ENCODE measurements around the gene NR4A1. TPM values are rescaled to one million over a fixed set of nuclear protein-coding genes. Genes with fewer than 3 reads are reported as not detected.

Gene NR4A1
- total RNA-seq, 4 donors from 2014 or later, result 31.7 to 297 (median 135) TPM

DNA sequence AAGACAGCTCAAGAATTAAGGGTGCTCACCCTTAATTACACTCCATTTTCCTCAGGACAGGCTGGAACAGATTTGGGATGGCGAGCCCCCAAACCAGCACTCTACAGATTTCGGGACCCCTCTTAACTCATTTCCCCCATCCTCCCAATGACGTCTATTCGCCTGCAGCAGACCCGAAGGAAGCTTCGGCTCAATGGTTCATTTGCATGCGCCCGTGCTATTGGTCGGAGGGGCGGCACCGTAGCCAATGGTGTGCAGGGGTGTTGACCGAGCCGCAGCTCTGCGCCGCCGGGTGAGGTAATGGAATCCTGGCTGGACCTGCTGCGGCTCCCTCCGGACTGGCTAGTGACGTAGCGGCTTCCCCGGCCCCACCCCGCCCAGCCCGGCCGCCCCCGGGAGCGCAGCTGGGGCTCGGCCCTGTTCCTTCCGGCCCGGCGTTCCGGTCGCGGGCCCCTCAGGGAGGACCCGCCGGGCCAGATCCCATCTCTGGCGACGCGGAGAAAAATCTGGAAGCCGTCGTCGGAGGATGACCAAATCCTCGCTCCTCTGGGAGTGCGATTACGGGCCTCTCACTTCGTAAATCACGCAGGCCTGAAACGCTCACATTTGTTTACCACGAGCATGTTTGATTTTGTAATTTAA is 18.3 kb upstream of the NR4A1 start:
- Histone ChIP-seq H3K4me1 (peaks cover 12 to 13% of the 10 kb centered on the region in 2 donors), H3K36me3 (no peaks in the 10 kb centered on the region), H3K4me3 (peak overlapping the region; percentile 35 to 42), H3K27ac (peak overlapping the region; percentile 96 to 98), H3K9me3 (no peaks in the 10 kb centered on the region), H3K27me3 (no peaks in the 10 kb centered on the region)
- peak; percentile 87 to 92 for TF ChIP-seq POLR2A (IDR thresholded peaks at IDR 0.05)
- TF ChIP-seq, protein P1, sequence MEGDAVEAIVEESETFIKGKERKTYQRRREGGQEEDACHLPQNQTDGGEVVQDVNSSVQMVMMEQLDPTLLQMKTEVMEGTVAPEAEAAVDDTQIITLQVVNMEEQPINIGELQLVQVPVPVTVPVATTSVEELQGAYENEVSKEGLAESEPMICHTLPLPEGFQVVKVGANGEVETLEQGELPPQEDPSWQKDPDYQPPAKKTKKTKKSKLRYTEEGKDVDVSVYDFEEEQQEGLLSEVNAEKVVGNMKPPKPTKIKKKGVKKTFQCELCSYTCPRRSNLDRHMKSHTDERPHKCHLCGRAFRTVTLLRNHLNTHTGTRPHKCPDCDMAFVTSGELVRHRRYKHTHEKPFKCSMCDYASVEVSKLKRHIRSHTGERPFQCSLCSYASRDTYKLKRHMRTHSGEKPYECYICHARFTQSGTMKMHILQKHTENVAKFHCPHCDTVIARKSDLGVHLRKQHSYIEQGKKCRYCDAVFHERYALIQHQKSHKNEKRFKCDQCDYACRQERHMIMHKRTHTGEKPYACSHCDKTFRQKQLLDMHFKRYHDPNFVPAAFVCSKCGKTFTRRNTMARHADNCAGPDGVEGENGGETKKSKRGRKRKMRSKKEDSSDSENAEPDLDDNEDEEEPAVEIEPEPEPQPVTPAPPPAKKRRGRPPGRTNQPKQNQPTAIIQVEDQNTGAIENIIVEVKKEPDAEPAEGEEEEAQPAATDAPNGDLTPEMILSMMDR (IDR thresholded peaks at IDR 0.05), result no peak
- peak; percentile 97 to 99 for DNase-seq
- intact Hi-C loops (cut with DNase I; ENCODE audit: low total_unique reads), result no loop called here

DNA sequence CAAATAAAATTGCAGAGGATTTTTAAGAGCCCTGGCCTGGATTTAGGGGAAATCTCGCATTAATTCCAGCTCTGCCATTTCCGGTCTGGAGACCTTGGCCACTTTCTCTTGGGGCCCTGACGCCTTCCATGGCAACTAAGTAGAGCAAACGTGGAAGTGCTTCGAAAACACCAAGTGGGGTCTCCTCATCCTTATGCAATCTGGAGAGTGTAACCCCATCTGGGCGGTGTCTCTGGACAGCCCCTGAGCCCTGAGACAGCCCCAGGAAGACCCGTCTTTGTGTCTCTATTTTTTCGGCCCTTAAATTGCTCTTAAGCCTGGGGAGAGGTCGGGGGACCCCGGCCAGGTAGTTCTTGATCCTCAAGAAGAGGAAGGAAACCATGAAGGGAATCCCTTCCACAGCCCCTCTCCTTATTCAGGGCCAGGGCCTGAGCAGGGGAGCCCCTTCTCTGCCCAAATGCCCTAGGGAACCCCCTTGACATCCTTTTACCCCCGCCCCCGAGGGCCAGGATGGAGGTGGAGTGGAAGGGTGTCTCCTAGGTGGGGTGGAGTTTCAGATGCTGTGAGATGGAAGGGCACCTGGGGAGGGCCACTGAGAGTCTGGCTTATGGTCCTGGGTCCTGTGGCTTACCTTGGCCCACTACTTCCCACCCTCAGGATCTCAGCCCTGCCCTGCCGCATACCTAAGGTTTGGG is 17.6 kb upstream of the NR4A1 start:
- no peak for DNase-seq
- Histone ChIP-seq H3K9me3 (no peaks in the 10 kb centered on the region), H3K27me3 (no peaks in the 10 kb centered on the region), H3K36me3 (no peaks in the 10 kb centered on the region), H3K4me3 (peak overlapping the region; percentile 35 to 42), H3K4me1 (peaks cover 13 to 16% of the 10 kb centered on the region in 2 donors), H3K27ac (peak overlapping the region; percentile 96 to 98)
- TF ChIP-seq, protein P1 (IDR thresholded peaks at IDR 0.05), result no peak
- TF ChIP-seq POLR2A (IDR thresholded peaks at IDR 0.05), result no peak
- intact Hi-C loops (cut with DNase I; ENCODE audit: low total_unique reads), result no loop called here

DNA sequence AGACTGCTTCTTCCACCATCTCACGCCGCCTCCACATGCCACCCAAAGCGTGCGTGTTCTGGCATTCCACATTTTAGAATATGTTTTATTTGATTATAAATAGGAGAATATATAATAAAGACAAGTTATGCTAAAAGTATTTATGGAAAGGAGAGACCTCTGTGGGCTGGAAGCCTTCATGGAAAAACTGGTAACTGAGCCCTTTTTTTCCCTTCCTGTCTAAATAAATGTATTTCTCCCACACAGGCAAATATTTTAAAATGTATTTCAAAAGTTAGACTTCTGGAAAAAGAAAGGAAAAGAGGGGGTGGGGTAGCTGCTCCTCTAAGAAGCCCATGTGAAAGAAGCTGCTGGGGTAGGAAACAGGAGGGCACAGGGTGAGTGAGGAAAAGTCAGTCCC is 16.1 kb upstream of the NR4A1 start:
- Histone ChIP-seq H3K27me3 (no peaks in the 10 kb centered on the region), H3K27ac (peak overlapping the region; percentile 96 to 98), H3K9me3 (no peaks in the 10 kb centered on the region), H3K4me1 (peaks cover 13 to 18% of the 10 kb centered on the region in 2 donors), H3K4me3 (no peak overlapping the region), H3K36me3 (no peaks in the 10 kb centered on the region)
- intact Hi-C loops (cut with DNase I; ENCODE audit: low total_unique reads), result no loop called here
- TF ChIP-seq, protein P1 (IDR thresholded peaks at IDR 0.05), result no peak
- no peak for TF ChIP-seq POLR2A (IDR thresholded peaks at IDR 0.05)
- no peak for DNase-seq

DNA sequence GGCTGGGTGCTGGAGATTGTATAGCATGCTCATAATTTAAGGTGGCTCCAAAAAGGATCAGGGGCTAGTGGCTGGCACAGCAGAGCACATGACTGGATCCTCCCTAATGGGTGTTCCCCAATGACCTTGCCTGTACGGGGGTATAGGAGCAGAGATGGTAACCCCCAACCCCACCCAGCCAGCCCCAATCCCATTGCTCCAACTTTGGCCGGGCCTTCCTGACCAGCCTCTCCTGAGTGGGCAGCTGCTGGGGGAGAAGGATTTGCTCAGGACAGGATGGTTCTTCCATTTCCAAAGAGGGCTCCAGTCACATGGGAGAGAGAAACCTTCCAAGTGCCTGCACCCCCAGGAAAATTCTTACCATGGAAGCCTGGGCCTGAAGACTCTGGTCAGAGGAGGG is 15.3 kb upstream of the NR4A1 start:
- peaks cover 13 to 18% of the 10 kb centered on the region in 2 donors for H3K4me1 ChIP-seq
- peak overlapping the region; percentile 96 to 98 for H3K27ac ChIP-seq
- intact Hi-C loops (cut with DNase I; ENCODE audit: low total_unique reads), result no loop called here
- no peak overlapping the region for H3K4me3 ChIP-seq
- H3K36me3 ChIP-seq, result no peaks in the 10 kb centered on the region
- TF ChIP-seq POLR2A (IDR thresholded peaks at IDR 0.05), result no peak
- TF ChIP-seq, protein P1 (IDR thresholded peaks at IDR 0.05), result no peak
- no peaks in the 10 kb centered on the region for H3K9me3 ChIP-seq
- DNase-seq, result no peak
- no peaks in the 10 kb centered on the region for H3K27me3 ChIP-seq

DNA sequence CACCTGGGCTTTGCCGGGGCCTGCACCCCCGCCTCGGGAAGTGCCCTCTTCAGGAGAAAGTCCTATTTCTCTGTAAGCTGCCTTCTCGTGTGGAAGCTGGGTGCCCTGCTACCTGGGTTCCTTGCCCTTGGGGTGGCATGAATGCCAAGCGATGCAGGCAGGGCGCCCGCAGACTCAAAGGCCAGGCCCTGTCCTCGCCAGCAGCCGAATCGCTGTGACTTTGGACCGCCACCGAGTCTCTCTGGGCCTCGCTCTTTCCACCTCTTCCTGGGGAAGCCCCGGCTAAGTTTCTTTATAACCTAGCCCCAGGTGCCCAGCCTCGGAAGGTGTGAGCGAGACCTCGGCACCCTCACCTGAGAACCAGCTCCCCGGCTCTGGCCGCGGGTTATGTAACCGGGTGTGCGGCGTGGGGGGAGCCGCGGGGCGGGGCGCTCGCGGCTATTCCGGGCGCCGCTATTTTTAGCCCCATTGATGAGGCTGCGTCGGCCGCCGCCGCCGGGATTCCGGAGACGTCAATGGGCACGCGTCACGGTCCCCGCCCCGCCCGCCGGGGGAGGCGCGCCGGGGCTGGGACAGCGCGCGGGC is 14.6 kb upstream of the NR4A1 start:
- Histone ChIP-seq H3K4me3 (peak overlapping the region; percentile 22 to 29), H3K36me3 (no peaks in the 10 kb centered on the region), H3K4me1 (peaks cover 13 to 18% of the 10 kb centered on the region in 2 donors), H3K27ac (peak overlapping the region; percentile 96 to 98), H3K9me3 (no peaks in the 10 kb centered on the region), H3K27me3 (no peaks in the 10 kb centered on the region)
- peak; percentile 68 to 74 for TF ChIP-seq POLR2A (IDR thresholded peaks at IDR 0.05)
- TF ChIP-seq, protein P1 (IDR thresholded peaks at IDR 0.05), result peak in 2 of 4 experiments; percentile 12 to 25
- intact Hi-C loops (cut with DNase I; ENCODE audit: low total_unique reads), result no loop called here
- peak; percentile 91 to 94 for DNase-seq
